B cell (primary cell): ENCODE data around the gene BCL2L15. TPM values are rescaled to one million over a fixed set of nuclear protein-coding genes. Genes with fewer than 3 reads are reported as not detected.

ENCODE experiments used
- ATAC-seq: fragments of 200-7000 bp; cut with Tn5 transposase; one replicate; pipeline ENCODE4 v1.10.0; 2021; ENCODE audit warnings: low read depth, mild to moderate bottlenecking, moderate number of reproducible peaks, moderate library complexity
- CTCF ChIA-PET: fragments of 350-600 bp; sonication (Branson Sonifier 250); formaldehyde crosslinking; loops from one replicate; lab custom pipeline; 2021; ENCODE audit warnings: antibody characterized with exemption, inconsistent platforms; lab: Charles Lee
- POLR2A ChIA-PET: fragments of 350-600 bp; sonication (Branson Sonifier 250); formaldehyde crosslinking; loops from one replicate; lab custom pipeline; 2021; ENCODE audit warnings: antibody characterized with exemption; lab: Charles Lee
- DNase-seq: peaks from one replicate; pipeline ENCODE4 v3.0.0; 2013
- H2AFZ ChIP-seq: 2 replicates; pipeline ENCODE4 v1.6.1; 2012; ENCODE audit warnings: mild to moderate bottlenecking, low read depth, low read length; ENCODE audit not compliant: insufficient read depth, poor library complexity, severe bottlenecking
- H3K27ac ChIP-seq, 2 donors: 1 replicate in 1 of 2; 2 replicates in 1 of 2; pipeline ENCODE4 v1.5.1; 2012 to 2013; ENCODE audit warnings: low read length in 2 of 2, mild to moderate bottlenecking in 2 of 2, moderate library complexity in 1 of 2
- H3K27me3 ChIP-seq, 4 experiments: fragments of 200-600 bp in 1 of 4; sonication (generic) in 1 of 4; replicated peaks in 1 of 4; 1 replicate in 2 of 4; 2 replicates in 2 of 4; pipeline versions ENCODE4 v1.6.1 to v1.7.0; 2013 to 2016; ENCODE audit warnings: low read length in 3 of 4, mild to moderate bottlenecking in 2 of 4, mixed read lengths in 1 of 4, moderate library complexity in 1 of 4; ENCODE audit not compliant: insufficient read depth in 4 of 4, control insufficient read depth in 3 of 4; ENCODE audit errors: control extremely low read depth in 1 of 4
- H3K36me3 ChIP-seq, 2 experiments: replicated peaks in 1 of 2; 1 replicate in 1 of 2; 2 replicates in 1 of 2; pipeline versions ENCODE4 v1.6.1 to v1.7.1; 2013; ENCODE audit warnings: low read length in 1 of 2; ENCODE audit not compliant: insufficient read depth in 2 of 2, control insufficient read depth in 1 of 2; ENCODE audit errors: control extremely low read depth in 1 of 2, extremely low read depth in 1 of 2
- H3K4me1 ChIP-seq, 2 donors: fragments of 200-600 bp in 1 of 2; sonication (generic) in 1 of 2; 1 replicate in 1 of 2; 2 replicates in 1 of 2; pipeline versions ENCODE4 v1.5.1 to v1.6.1; 2013 to 2017; ENCODE audit warnings: low read length in 2 of 2; ENCODE audit not compliant: control insufficient read depth in 2 of 2, insufficient read depth in 2 of 2
- H3K4me2 ChIP-seq: replicated peaks from 2 replicates; pipeline ENCODE3; 2012; ENCODE audit warnings: mild to moderate bottlenecking, low read depth, low read length; ENCODE audit not compliant: poor library complexity, severe bottlenecking
- H3K4me3 ChIP-seq, 5 experiments: fragments of 200-600 bp in 1 of 5; sonication (generic) in 1 of 5; 1 replicate in 3 of 5; 2 replicates in 2 of 5; pipeline versions ENCODE4 v1.5.1 to v1.7.0; 2011 to 2016; ENCODE audit warnings: low read length in 4 of 5, mild to moderate bottlenecking in 4 of 5, low read depth in 2 of 5, control low read depth in 1 of 5, moderate library complexity in 1 of 5; ENCODE audit not compliant: insufficient read depth in 1 of 5; ENCODE audit errors: control extremely low read depth in 1 of 5, extremely low read depth in 1 of 5
- H3K79me2 ChIP-seq: fragments of 200-600 bp; sonication (generic); one replicate; pipeline ENCODE4 v1.6.0; 2016; ENCODE audit warnings: low read length; ENCODE audit not compliant: control insufficient read depth, insufficient read depth
- H3K9ac ChIP-seq: fragments of 200-600 bp; sonication (generic); 2 replicates; pipeline ENCODE4 v1.6.1; 2017; ENCODE audit warnings: mild to moderate bottlenecking, low read length, moderate library complexity
- H3K9me3 ChIP-seq, 3 donors: one replicate each; pipeline versions ENCODE4 v1.6.1 to v1.7.1; 2013; ENCODE audit warnings: low read length in 2 of 3; ENCODE audit not compliant: control insufficient read depth in 2 of 3, insufficient read depth in 1 of 3; ENCODE audit errors: control extremely low read depth in 1 of 3
- H4K20me1 ChIP-seq: 2 replicates; pipeline ENCODE4 v1.6.0; 2012; ENCODE audit warnings: mild to moderate bottlenecking, low read length; ENCODE audit not compliant: insufficient read depth, control insufficient read depth, poor library complexity, severe bottlenecking
- H3K27ac Mint-ChIP-seq: one replicate; pipeline ENCODE4 v1.8.0; 2021; ENCODE audit warnings: mixed read lengths
- H3K27me3 Mint-ChIP-seq: one replicate; pipeline ENCODE4 v1.8.0; 2021; ENCODE audit warnings: mixed read lengths
- H3K4me1 Mint-ChIP-seq: one replicate; pipeline ENCODE4 v1.8.0; 2021; ENCODE audit warnings: mixed read lengths
- H3K4me3 Mint-ChIP-seq: one replicate; pipeline ENCODE4 v1.8.0; 2021; ENCODE audit warnings: mixed read lengths
- H3K9me3 Mint-ChIP-seq: one replicate; pipeline ENCODE4 v1.8.0; 2022; ENCODE audit warnings: mixed read lengths; ENCODE audit not compliant: insufficient read depth
- CTCF ChIP-seq: fragments of 200-600 bp; IDR thresholded peaks from one replicate; pipeline ENCODE4 v1.8.0; 2022; ENCODE audit warnings: antibody characterized with exemption, mild to moderate bottlenecking
- EZH2 ChIP-seq: IDR thresholded peaks from 2 replicates; pipeline ENCODE4 v1.6.1; 2012; ENCODE audit warnings: borderline replicate concordance, low read depth, mild to moderate bottlenecking, moderate library complexity, low read length; ENCODE audit not compliant: insufficient read depth, poor library complexity, severe bottlenecking
- WGBS: methylation state at CpG from one replicate; pipeline ENCODE4 v1.1.5; 2013; ENCODE audit warnings: missing lambda C conversion rate; ENCODE audit not compliant: insufficient coverage; 5-methylcytosine and 5-hydroxymethylcytosine counted together
- intact Hi-C: fragments of 100-400 bp; cut with micrococcal nuclease; formaldehyde crosslinking; loops from one replicate; pipeline ENCODE4 v1.10.0; 2022
- polyA minus RNA-seq: library from RNA; depleted of rRNA, polyadenylated mRNA; stranded (reverse); fragments of >200 nt; gene quantifications from 2 replicates; pipeline ENCODE4 v1.2.3, GENCODE V29; 2012
- polyA plus RNA-seq: library from polyadenylated mRNA; depleted of rRNA; stranded (reverse); fragments of >200 nt; gene quantifications from 2 replicates; pipeline ENCODE4 v1.2.3, GENCODE V29; 2012
- total RNA-seq, 2 donors: library from RNA; stranded (reverse); fragments of 120-200 nt in 1 of 2; gene quantifications; 1 replicate in 1 of 2; 2 replicates in 1 of 2; pipeline versions ENCODE4 v1.2.3 to v1.2.4, GENCODE V29; 2013 to 2022

Gene BCL2L15
- 1.3 and 1.6 TPM in 2 replicates for total RNA-seq
- 1.3 TPM for total RNA-seq (2013)
- 0.63 and 1.1 TPM in 2 replicates for polyA plus RNA-seq
- 0.43 and 0.50 TPM in 2 replicates for polyA minus RNA-seq

DNA sequence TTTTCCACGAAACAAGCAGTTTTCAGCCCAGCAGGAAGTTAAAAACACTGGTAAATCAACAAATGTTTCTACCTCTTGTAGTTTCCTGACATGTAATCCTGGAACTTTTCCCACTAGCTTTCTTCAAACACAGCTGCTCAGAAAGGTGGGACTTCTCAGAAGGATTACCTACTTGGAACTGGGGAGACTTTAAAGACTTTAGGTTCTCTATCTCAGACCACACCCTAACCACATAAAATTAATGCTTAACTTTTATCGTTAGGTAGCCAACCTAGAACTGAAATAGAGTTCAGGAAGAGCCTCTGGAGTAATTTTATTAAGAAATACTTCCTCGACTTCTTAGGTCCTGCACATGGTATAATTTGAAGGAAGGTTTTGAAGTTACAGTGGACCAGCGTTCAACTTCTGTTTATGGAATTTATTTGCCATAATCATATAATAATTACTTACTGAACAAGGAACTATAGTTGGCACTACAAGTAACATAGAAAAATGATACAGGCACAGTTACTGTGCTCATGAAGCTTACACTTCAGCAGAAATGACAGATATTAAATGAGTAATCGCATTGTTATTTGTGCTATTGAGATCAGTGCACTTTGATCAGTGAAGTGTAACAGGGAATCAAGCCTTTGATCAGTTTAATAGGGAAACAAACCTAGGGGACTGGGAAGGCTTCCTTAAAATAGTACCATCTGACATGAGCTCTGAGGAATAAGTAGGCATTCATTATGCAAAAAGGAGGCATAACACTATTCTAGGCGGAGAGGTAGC lies at the start of gene BCL2L15:
BCL2L15 (minus strand) TSS at position 180 of the 774 bp plus-strand sequence. CDS start 206 bp downstream, outside the sequence.
- Histone ChIP-seq H4K20me1 (no peaks in the 10 kb centered on the region), H3K36me3 (no peaks in the 10 kb centered on the region), H3K9me3 (no peaks in the 10 kb centered on the region), H3K27me3 (no peaks in the 10 kb centered on the region), H3K4me1 (peaks cover 0 to 3% of the 10 kb centered on the region in 2 donors), H3K9ac (no peak within 1 kb of the TSS), H3K4me2 (no peak within 1 kb of the TSS), H3K79me2 (no peaks in the 10 kb centered on the region), H2AFZ (no peak within 1 kb of the TSS), H3K27ac (no peak within 1 kb of the TSS), H3K4me3 (no peak within 1 kb of the TSS)
- no peak for DNase-seq
- H3K27me3 Mint-ChIP-seq, result no peaks in the 10 kb centered on the region
- ChIA-PET POLR2A (no interaction called here), CTCF (interaction anchor here (2.0 kb wide), 1 partner anchor 12 kb away, joined by 5 read pairs; no protein-coding TSS in a partner anchor)
- no peaks in the 10 kb centered on the region for H3K9me3 Mint-ChIP-seq
- no peak within 1 kb of the TSS for H3K27ac Mint-ChIP-seq
- intact Hi-C loops, result no loop called here
- 60% methylated on average over 1 of the region's 6 CpGs for WGBS
- TF ChIP-seq CTCF (no peak), EZH2 (no peak)
- peaks cover 4% of the 10 kb centered on the region for H3K4me1 Mint-ChIP-seq
- no peak within 1 kb of the TSS for H3K4me3 Mint-ChIP-seq
- ATAC-seq, result no peak

DNA sequence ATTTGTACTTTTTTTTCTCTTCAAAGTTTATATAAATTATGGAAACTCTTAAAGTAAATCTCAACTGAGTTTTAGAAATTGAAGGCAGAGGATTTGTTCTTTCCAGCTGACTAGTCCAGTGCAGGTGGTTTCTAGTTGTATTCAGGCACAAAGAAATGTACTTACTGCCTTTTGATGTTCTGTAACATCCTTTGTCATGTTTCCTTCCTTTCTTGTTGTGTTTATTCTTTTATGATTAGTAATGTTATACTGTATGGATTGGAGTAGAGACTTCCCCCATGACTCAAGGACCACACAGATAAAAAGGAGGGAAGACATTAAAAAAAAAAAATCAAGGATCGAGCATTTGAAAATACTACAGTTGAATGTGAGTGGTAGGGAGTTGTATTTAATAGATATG lies 49.8 kb upstream of the BCL2L15 start:
- H3K27ac Mint-ChIP-seq, result no peak overlapping the region

More for the DNA sequence above, 49.8 kb upstream of the BCL2L15 start:
- H3K9me3 Mint-ChIP-seq, result no peaks in the 10 kb centered on the region
- POLR2A ChIA-PET, result no interaction called here
- DNase-seq (no peak), ATAC-seq (no peak)
- Histone ChIP-seq H3K4me2 (no peak overlapping the region), H3K79me2 (peaks cover 96% of the 10 kb centered on the region), H4K20me1 (peaks cover 57% of the 10 kb centered on the region), H3K4me1 (peaks cover 21 to 25% of the 10 kb centered on the region in 2 donors), H3K4me3 (no peak overlapping the region), H3K27me3 (no peaks in the 10 kb centered on the region), H3K27ac (no peak overlapping the region), H3K9ac (no peak overlapping the region), H3K9me3 (peaks cover 0 to 3% (median 0%) of the 10 kb centered on the region in 3 donors), H2AFZ (no peak overlapping the region), H3K36me3 (peaks cover 0 to 12% of the 10 kb centered on the region in 2 experiments)
- WGBS, result no CpG with 5 or more reads among the region's 1 CpG
- H3K4me3 Mint-ChIP-seq, result no peak overlapping the region
- peaks cover 61% of the 10 kb centered on the region for H3K4me1 Mint-ChIP-seq
- TF ChIP-seq EZH2 (no peak), CTCF (no peak)
- CTCF ChIA-PET, result no interaction called here
- intact Hi-C loops, result no loop called here
- H3K27me3 Mint-ChIP-seq, result no peaks in the 10 kb centered on the region
